Liver (tissue), 9 donors: ENCODE measurements around the gene RAB5A. TPM values are rescaled to one million over a fixed set of nuclear protein-coding genes. Genes with fewer than 3 reads are reported as not detected.

ENCODE experiments used
- DNase-seq: peaks from one replicate; pipeline ENCODE4 v3.0.0-alpha.2; 2017; ENCODE audit warnings: low spot score
- H3K27ac ChIP-seq, 2 donors: one replicate each; pipeline ENCODE4 v1.7.0; 2013; ENCODE audit warnings: inconsistent platforms in 2 of 2, low read length in 2 of 2, control low read depth in 1 of 2, low read depth in 1 of 2, mild to moderate bottlenecking in 1 of 2
- H3K27me3 ChIP-seq, 4 donors: one replicate each; pipeline versions ENCODE4 v1.6.1 to v1.7.0; 2013; ENCODE audit warnings: low read length in 3 of 4, inconsistent platforms in 1 of 4, mild to moderate bottlenecking in 1 of 4, moderate library complexity in 1 of 4; ENCODE audit not compliant: control insufficient read depth in 4 of 4, insufficient read depth in 4 of 4
- H3K36me3 ChIP-seq, 4 donors: one replicate each; pipeline versions ENCODE4 v1.6.1 to v1.7.0; 2013; ENCODE audit warnings: low read length in 3 of 4, mild to moderate bottlenecking in 3 of 4, low read depth in 1 of 4, moderate library complexity in 1 of 4; ENCODE audit not compliant: control insufficient read depth in 4 of 4, insufficient read depth in 3 of 4
- H3K4me1 ChIP-seq, 4 donors: one replicate each; pipeline versions ENCODE4 v1.6.1 to v1.7.0; 2013; ENCODE audit warnings: low read length in 3 of 4, mild to moderate bottlenecking in 3 of 4, moderate library complexity in 1 of 4; ENCODE audit not compliant: control insufficient read depth in 4 of 4, insufficient read depth in 4 of 4
- H3K4me3 ChIP-seq, 3 donors: one replicate each; pipeline versions ENCODE4 v1.6.1 to v1.7.0; 2013; ENCODE audit warnings: low read length in 3 of 3, control low read depth in 1 of 3, low read depth in 1 of 3, mild to moderate bottlenecking in 1 of 3
- H3K9ac ChIP-seq, 2 donors: one replicate each; pipeline ENCODE4 v1.7.0; 2013; ENCODE audit warnings: low read length in 2 of 2, mild to moderate bottlenecking in 2 of 2, moderate library complexity in 2 of 2, control low read depth in 1 of 2, low read depth in 1 of 2
- H3K9me3 ChIP-seq, 4 donors: one replicate each; pipeline versions ENCODE4 v1.6.1 to v1.7.0; 2013; ENCODE audit warnings: low read length in 3 of 4; ENCODE audit not compliant: control insufficient read depth in 4 of 4
- EGR1 ChIP-seq, 2 donors: IDR thresholded peaks; 2 replicates each; pipeline ENCODE4 v1.6.1; 2016 to 2018; ENCODE audit warnings: antibody characterized with exemption in 2 of 2, low read depth in 2 of 2
- FOXA2 ChIP-seq: IDR thresholded peaks from 2 replicates; pipeline ENCODE4 v1.6.1; 2016; ENCODE audit warnings: antibody characterized with exemption
- GABPA ChIP-seq, 2 donors: IDR thresholded peaks in 1 of 2; conservative IDR thresholded peaks in 1 of 2; 2 replicates each; pipeline ENCODE4 v1.6.1; 2016; ENCODE audit warnings: antibody characterized with exemption in 2 of 2, mild to moderate bottlenecking in 1 of 2, moderate library complexity in 1 of 2
- HNF4G ChIP-seq: IDR thresholded peaks from 2 replicates; pipeline ENCODE4 v1.6.1; 2016; ENCODE audit warnings: antibody characterized with exemption
- JUND ChIP-seq, 2 donors: IDR thresholded peaks; 2 replicates each; pipeline ENCODE4 v1.6.1; 2016; ENCODE audit warnings: antibody characterized with exemption in 2 of 2
- NR2F2 ChIP-seq: IDR thresholded peaks from 2 replicates; pipeline ENCODE4 v1.6.1; 2016; ENCODE audit warnings: antibody characterized with exemption
- RAD21 ChIP-seq, 2 donors: IDR thresholded peaks; 2 replicates each; pipeline ENCODE4 v1.6.1; 2016; ENCODE audit warnings: antibody characterized with exemption in 2 of 2, mild to moderate bottlenecking in 2 of 2
- RXRA ChIP-seq, 2 donors: IDR thresholded peaks; 2 replicates each; pipeline ENCODE4 v1.6.1; 2017 to 2018; ENCODE audit warnings: antibody characterized with exemption in 2 of 2, mild to moderate bottlenecking in 1 of 2
- SP1 ChIP-seq: IDR thresholded peaks from 2 replicates; pipeline ENCODE4 v1.6.1; 2018; ENCODE audit warnings: antibody characterized with exemption, mild to moderate bottlenecking
- TAF1 ChIP-seq: conservative IDR thresholded peaks from 2 replicates; pipeline ENCODE4 v1.6.1; 2016; ENCODE audit warnings: antibody characterized with exemption, mild to moderate bottlenecking
- YY1 ChIP-seq: IDR thresholded peaks from 2 replicates; pipeline ENCODE4 v1.6.1; 2016; ENCODE audit warnings: antibody characterized with exemption, mild to moderate bottlenecking
- WGBS: extraction: QIAGEN DNeasy Blood & Tissue Kit; methylation state at CpG from one replicate; pipeline ENCODE4 v1.1.7; 2013; 5-methylcytosine and 5-hydroxymethylcytosine counted together
- polyA plus RNA-seq, 2 donors: library from polyadenylated mRNA; stranded (reverse) in 1 of 2; unstranded in 1 of 2; fragments of 200-250 nt in 1 of 2; fragments of >200 nt in 1 of 2; fragmentation: Nextera tagmentation in 1 of 2; extraction: Ambion mirVana in 1 of 2; gene quantifications; one replicate each; pipeline versions ENCODE4 v1.2.1 to v1.2.3, GENCODE V29; 2013 to 2015
- total RNA-seq, 2 donors: library from RNA; depleted of rRNA; stranded (reverse); fragments of >200 nt; gene quantifications; one replicate each; pipeline ENCODE4 v1.2.3, GENCODE V29; 2014
- TF ChIP-seq, protein P1 (sequence below): IDR thresholded peaks from 2 replicates; pipeline ENCODE4 v1.6.1; 2016; ENCODE audit warnings: antibody characterized with exemption
- TF ChIP-seq, protein P2 (sequence below): IDR thresholded peaks from 2 replicates; pipeline ENCODE4 v1.6.1; 2016; ENCODE audit warnings: antibody characterized with exemption, mild to moderate bottlenecking
- TF ChIP-seq, protein P3 (sequence below): IDR thresholded peaks from 2 replicates; pipeline ENCODE4 v1.6.1; 2016; ENCODE audit warnings: antibody characterized with exemption
- TF ChIP-seq, protein P4 (sequence below): IDR thresholded peaks from 2 replicates; pipeline ENCODE4 v1.6.1; 2016; ENCODE audit warnings: antibody characterized with exemption
- TF ChIP-seq, protein P5 (sequence below): fragments of 150-350 bp; IDR thresholded peaks from 2 replicates; pipeline ENCODE4 v1.5.1; 2017; ENCODE audit warnings: improper control_type of control experiment, low read depth, low read length; ENCODE audit not compliant: missing input control
- donor health status: healthy.
- donor health status: healthy.
- donor health status: healthy.
- donor health status: healthy.
- donor health status: healthy.

The RAB5A gene
- total and polyA plus RNA-seq, 4 donors: 15.2 to 37.9 (median 25.9) TPM

DNA sequence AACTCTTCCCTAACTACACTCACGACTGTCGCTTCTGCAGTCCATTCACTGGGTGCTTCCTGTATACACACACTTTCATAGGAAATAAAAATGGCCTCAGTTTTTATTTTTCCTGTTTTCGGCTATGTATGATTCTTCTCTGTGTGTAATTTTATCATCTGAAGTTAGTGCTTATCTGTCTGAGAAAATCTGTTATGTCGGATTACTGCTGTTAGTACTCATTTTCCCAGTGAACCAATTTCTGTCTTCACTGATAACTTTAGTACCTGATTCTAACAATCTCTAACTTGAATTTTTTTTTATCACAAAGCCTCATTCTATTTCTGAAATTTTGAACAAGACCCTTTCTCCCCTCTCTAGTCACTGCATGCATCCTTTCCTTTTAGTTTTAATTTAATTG is 20.9 kb downstream of the RAB5A start:
- Histone ChIP-seq H3K4me3 (no peak overlapping the region), H3K9me3 (no peaks in the 10 kb centered on the region), H3K36me3 (peaks cover 0 to 2% (median 1%) of the 10 kb centered on the region in 4 donors), H3K27ac (no peak overlapping the region), H3K9ac (no peak overlapping the region), H3K4me1 (peaks cover 0 to 6% (median 5%) of the 10 kb centered on the region in 4 donors), H3K27me3 (no peaks in the 10 kb centered on the region)
- TF ChIP-seq EGR1 (IDR thresholded peaks at IDR 0.05; ENCODE audit: low read depth in 2 of 2): no peak
- no peak for TF ChIP-seq HNF4G
- TF ChIP-seq TAF1: no peak
- no peak for TF ChIP-seq NR2F2
- TF ChIP-seq, protein P1, sequence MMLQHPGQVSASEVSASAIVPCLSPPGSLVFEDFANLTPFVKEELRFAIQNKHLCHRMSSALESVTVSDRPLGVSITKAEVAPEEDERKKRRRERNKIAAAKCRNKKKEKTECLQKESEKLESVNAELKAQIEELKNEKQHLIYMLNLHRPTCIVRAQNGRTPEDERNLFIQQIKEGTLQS: no peak
- TF ChIP-seq, protein P2, sequence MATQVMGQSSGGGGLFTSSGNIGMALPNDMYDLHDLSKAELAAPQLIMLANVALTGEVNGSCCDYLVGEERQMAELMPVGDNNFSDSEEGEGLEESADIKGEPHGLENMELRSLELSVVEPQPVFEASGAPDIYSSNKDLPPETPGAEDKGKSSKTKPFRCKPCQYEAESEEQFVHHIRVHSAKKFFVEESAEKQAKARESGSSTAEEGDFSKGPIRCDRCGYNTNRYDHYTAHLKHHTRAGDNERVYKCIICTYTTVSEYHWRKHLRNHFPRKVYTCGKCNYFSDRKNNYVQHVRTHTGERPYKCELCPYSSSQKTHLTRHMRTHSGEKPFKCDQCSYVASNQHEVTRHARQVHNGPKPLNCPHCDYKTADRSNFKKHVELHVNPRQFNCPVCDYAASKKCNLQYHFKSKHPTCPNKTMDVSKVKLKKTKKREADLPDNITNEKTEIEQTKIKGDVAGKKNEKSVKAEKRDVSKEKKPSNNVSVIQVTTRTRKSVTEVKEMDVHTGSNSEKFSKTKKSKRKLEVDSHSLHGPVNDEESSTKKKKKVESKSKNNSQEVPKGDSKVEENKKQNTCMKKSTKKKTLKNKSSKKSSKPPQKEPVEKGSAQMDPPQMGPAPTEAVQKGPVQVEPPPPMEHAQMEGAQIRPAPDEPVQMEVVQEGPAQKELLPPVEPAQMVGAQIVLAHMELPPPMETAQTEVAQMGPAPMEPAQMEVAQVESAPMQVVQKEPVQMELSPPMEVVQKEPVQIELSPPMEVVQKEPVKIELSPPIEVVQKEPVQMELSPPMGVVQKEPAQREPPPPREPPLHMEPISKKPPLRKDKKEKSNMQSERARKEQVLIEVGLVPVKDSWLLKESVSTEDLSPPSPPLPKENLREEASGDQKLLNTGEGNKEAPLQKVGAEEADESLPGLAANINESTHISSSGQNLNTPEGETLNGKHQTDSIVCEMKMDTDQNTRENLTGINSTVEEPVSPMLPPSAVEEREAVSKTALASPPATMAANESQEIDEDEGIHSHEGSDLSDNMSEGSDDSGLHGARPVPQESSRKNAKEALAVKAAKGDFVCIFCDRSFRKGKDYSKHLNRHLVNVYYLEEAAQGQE: no peak
- no peak for TF ChIP-seq RXRA (IDR thresholded peaks at IDR 0.05)
- TF ChIP-seq, protein P3, sequence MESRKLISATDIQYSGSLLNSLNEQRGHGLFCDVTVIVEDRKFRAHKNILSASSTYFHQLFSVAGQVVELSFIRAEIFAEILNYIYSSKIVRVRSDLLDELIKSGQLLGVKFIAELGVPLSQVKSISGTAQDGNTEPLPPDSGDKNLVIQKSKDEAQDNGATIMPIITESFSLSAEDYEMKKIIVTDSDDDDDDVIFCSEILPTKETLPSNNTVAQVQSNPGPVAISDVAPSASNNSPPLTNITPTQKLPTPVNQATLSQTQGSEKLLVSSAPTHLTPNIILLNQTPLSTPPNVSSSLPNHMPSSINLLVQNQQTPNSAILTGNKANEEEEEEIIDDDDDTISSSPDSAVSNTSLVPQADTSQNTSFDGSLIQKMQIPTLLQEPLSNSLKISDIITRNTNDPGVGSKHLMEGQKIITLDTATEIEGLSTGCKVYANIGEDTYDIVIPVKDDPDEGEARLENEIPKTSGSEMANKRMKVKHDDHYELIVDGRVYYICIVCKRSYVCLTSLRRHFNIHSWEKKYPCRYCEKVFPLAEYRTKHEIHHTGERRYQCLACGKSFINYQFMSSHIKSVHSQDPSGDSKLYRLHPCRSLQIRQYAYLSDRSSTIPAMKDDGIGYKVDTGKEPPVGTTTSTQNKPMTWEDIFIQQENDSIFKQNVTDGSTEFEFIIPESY: no peak
- no peak for TF ChIP-seq SP1
- TF ChIP-seq GABPA (IDR thresholded peaks at IDR 0.05 in 1 of 2, conservative IDR thresholded peaks at IDR 0.05 in 1 of 2): no peak
- TF ChIP-seq FOXA2: no peak
- TF ChIP-seq RAD21 (IDR thresholded peaks at IDR 0.05): no peak
- TF ChIP-seq, protein P4, sequence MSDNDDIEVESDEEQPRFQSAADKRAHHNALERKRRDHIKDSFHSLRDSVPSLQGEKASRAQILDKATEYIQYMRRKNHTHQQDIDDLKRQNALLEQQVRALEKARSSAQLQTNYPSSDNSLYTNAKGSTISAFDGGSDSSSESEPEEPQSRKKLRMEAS: no peak
- no peak for TF ChIP-seq JUND (IDR thresholded peaks at IDR 0.05)
- no peak for DNase-seq
- 85% methylated on average over 4 of the region's 4 CpGs for WGBS

DNA sequence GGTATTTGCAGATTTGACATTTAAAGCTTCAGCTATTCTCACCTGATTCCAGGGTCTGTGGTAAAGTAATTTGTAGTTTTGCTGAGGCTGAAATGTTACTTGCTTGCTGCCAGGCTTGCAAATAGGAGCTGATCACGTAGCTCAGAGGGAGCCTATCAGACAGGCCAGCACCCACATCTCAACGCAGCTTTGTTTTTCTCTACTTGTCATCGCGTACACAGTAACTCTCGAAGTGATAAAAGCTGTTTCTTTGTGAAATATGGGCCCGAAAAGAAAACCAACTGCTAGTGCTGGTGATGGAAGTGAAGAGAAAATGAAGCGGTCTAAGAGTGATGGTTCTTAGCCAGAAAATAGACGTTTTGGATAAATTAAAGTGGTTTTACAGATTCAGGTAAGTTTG is 23.4 kb downstream of the RAB5A start:
- Histone ChIP-seq H3K27ac (no peak overlapping the region), H3K9ac (no peak overlapping the region), H3K9me3 (no peaks in the 10 kb centered on the region), H3K4me3 (no peak overlapping the region), H3K27me3 (no peaks in the 10 kb centered on the region), H3K36me3 (peaks cover 1 to 8% (median 3%) of the 10 kb centered on the region in 4 donors), H3K4me1 (peaks cover 0 to 6% (median 5%) of the 10 kb centered on the region in 4 donors)
- no peak for DNase-seq
- 93% methylated on average over 8 of the region's 8 CpGs for WGBS
- TF ChIP-seq, protein P2: no peak
- no peak for TF ChIP-seq RXRA (IDR thresholded peaks at IDR 0.05)
- no peak for TF ChIP-seq HNF4G
- TF ChIP-seq, protein P1: no peak
- no peak for TF ChIP-seq YY1
- no peak for TF ChIP-seq EGR1 (IDR thresholded peaks at IDR 0.05; ENCODE audit: low read depth in 2 of 2)
- no peak for TF ChIP-seq NR2F2
- no peak for TF ChIP-seq RAD21 (IDR thresholded peaks at IDR 0.05)
- TF ChIP-seq TAF1: no peak
- TF ChIP-seq, protein P5, sequence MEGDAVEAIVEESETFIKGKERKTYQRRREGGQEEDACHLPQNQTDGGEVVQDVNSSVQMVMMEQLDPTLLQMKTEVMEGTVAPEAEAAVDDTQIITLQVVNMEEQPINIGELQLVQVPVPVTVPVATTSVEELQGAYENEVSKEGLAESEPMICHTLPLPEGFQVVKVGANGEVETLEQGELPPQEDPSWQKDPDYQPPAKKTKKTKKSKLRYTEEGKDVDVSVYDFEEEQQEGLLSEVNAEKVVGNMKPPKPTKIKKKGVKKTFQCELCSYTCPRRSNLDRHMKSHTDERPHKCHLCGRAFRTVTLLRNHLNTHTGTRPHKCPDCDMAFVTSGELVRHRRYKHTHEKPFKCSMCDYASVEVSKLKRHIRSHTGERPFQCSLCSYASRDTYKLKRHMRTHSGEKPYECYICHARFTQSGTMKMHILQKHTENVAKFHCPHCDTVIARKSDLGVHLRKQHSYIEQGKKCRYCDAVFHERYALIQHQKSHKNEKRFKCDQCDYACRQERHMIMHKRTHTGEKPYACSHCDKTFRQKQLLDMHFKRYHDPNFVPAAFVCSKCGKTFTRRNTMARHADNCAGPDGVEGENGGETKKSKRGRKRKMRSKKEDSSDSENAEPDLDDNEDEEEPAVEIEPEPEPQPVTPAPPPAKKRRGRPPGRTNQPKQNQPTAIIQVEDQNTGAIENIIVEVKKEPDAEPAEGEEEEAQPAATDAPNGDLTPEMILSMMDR: no peak
- TF ChIP-seq, protein P3: no peak
- TF ChIP-seq GABPA (IDR thresholded peaks at IDR 0.05 in 1 of 2, conservative IDR thresholded peaks at IDR 0.05 in 1 of 2): no peak
- no peak for TF ChIP-seq SP1
- TF ChIP-seq JUND (IDR thresholded peaks at IDR 0.05): no peak
